HG03565 (cell line): ENCODE results near the gene FER.

ENCODE experiments used
- ATAC-seq: cut with Tn5 transposase; IDR thresholded peaks from one replicate; pipeline ENCODE4 v1.9.1; 2021; ENCODE audit warnings: mild to moderate bottlenecking, moderate library complexity; ENCODE audit not compliant: unreplicated experiment

FER gene

GRCh38 chr5:109224276-109224882, 476.7 kb downstream of the FER start:
- no peak for ATAC-seq

- ATAC-seq = no peak
These were observed 478.3 kb downstream of the FER start for GRCh38 chr5:109225716-109226625.

- no peak for ATAC-seq
These were observed 482.7 kb downstream of the FER start for GRCh38 chr5:109230369-109230768.

GRCh38 chr5:109231331-109231730, 483.6 kb downstream of the FER start:
- ATAC-seq = no peak

- no peak for ATAC-seq
These were observed 486.7 kb downstream of the FER start for GRCh38 chr5:109234381-109234780.

- ATAC-seq = no peak
These were observed 491.8 kb downstream of the FER start for GRCh38 chr5:109239456-109239855.

GRCh38 chr5:109242518-109242917, 494.8 kb downstream of the FER start:
- no peak for ATAC-seq

GRCh38 chr5:109246395-109246794, 498.7 kb downstream of the FER start:
- no peak for ATAC-seq
